GM18520 (cell line): ENCODE measurements around the gene ANKRD53.
"Not testable (repeated sequence)": the region's sequence is repeated elsewhere in the genome, so short reads cannot be mapped to it uniquely, and the experiment has no call there.

ENCODE experiments used
- ATAC-seq: cut with Tn5 transposase; IDR thresholded peaks from one replicate; pipeline ENCODE4 v1.9.1; 2021; ENCODE audit not compliant: unreplicated experiment

ANKRD53 gene

DNA sequence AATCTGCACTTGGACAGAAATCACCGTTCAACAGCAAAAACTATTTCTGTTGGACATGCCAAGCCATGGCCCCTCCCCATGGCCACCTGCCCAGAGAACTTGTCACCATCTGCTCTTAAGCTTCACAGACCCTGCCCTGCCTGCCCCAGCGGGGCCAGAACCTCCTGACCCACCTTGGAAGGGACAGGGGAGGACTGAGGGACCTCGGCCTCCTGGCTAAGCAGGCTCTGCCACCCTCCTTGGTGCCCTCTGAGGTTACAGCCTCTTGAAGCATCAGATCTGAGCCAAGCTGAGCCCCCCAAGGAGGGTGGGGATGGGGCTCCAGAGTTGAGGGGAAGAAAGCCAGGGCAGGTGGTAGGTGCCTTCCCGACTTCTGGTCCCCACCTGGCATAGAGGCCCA is 9.7 kb downstream of the ANKRD53 start:
- no peak for ATAC-seq

- ATAC-seq = no peak
Observed at GRCh38 chr2:70988726-70989648, 10.6 kb downstream of the ANKRD53 start.

- ATAC-seq = no peak
Observed at GRCh38 chr2:70990216-70990615, 11.8 kb downstream of the ANKRD53 start.

DNA sequence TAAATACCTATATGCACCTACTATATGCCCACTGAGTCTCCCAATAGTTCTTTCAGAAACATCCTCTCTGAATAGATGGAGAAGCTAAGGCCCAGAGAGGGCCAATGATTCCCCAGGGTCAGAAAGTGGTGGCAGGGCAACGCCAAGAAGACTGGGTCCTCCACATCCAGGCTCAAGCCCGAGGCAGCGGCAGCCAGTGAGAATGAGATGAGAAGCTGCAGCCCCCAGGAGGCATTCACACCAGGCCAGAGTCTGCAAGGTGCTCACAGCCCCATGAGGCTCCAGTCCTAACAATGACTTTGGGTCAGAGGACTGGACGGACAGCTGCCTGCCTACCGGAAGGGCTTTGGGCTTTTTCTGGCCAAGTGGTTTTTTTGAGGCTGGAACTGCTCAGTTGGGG is 12.7 kb downstream of the ANKRD53 start:
- ATAC-seq = no peak

- ATAC-seq = no peak
Observed at GRCh38 chr2:70991742-70992141, 13.3 kb downstream of the ANKRD53 start.

GRCh38 chr2:70992945-70993853 is 14.8 kb downstream of the ANKRD53 start:
- no peak for ATAC-seq

GRCh38 chr2:70994009-70994698 is 15.7 kb downstream of the ANKRD53 start:
- ATAC-seq = no peak

- ATAC-seq = peak; percentile 94
Observed at GRCh38 chr2:70994699-70995425, 16.4 kb downstream of the ANKRD53 start, which contains the start of gene TEX261. Gene TEX261, minus strand, starts transcription at chr2:70994873. Its CDS starts 116 bp downstream, at chr2:70994757.

DNA sequence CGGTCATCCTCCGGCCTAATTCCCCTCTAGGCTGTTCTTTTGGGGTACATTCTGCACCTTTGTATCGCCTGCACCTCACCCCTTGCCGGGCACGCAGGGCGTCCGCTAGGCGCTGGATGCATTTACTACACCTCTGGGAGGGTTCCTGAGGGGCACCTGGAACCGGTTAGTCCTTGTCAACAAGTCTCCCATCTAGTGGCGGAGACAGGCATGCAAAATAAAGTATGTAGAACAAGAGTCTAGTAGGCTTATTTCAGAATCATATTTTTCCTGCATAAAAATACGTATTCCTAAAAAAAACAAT is 16.9 kb downstream of the ANKRD53 start:
- ATAC-seq = no peak

DNA sequence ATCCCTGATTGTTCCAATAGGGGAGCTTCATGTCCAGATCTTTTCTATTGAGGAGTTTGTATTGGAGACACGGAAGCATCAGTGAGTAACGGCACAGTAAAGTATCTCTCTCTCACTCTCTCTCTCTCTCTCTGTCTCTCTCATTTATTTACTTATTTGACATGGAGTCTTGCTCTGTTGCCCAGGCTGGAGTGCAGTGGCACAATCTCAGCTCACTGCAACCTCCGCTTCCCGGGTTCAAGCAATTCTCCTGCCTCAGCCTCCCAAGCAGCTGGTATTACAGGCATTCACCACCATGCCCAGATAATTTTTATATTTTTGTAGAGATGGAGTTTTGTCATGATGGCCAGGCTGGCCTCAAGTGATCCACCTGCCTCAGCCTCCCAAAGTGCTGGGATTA is 20.5 kb downstream of the ANKRD53 start:
- not testable (repeated sequence) for ATAC-seq

GRCh38 chr2:70999362-70999761 is 20.9 kb downstream of the ANKRD53 start:
- no peak for ATAC-seq

- not testable (repeated sequence) for ATAC-seq
Observed at GRCh38 chr2:70999931-71000330, 21.5 kb downstream of the ANKRD53 start.

DNA sequence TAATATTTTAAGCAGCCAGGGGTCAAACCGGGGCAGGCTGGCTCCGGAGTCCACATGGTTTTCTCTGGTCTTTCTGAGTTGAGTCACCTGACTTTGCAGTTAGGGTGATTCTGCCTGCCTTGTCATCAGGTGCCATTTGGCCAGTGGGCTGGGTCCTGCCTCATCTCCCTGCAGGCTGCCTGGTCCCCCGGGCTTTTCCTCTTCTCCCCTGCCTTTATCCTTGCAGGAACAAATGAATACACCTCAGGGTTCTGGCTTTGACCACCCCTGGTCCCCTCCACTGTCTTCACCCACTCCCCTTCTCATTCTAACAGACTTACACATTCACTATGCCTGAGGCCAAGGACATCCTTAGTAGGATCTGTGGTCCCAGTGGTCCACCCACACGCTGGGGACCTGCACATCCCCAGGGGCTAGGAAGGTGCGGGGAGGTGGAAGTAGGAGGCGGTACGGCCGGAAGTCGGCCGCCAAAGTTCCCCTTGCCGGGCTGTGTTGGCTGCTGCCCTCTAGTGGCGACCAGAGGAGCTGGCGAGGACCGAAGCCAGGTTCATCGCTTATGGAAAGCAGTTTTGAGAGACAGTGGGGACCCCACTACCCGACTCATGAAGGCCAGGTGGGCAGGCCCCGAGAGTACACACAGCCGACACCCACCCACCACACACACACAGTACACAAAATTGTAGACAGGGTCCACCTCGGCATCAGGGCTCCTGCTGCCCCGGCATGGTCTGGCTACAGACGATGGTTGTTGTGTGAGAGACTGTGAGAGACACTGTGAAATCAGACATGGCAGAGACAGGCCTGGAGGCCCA is 22.6 kb downstream of the ANKRD53 start:
- ATAC-seq = peak; percentile 74

- no peak for ATAC-seq
Observed at GRCh38 chr2:71001592-71001927, 23.1 kb downstream of the ANKRD53 start.

- no peak for ATAC-seq
Observed at GRCh38 chr2:71001981-71002570, 23.6 kb downstream of the ANKRD53 start.

DNA sequence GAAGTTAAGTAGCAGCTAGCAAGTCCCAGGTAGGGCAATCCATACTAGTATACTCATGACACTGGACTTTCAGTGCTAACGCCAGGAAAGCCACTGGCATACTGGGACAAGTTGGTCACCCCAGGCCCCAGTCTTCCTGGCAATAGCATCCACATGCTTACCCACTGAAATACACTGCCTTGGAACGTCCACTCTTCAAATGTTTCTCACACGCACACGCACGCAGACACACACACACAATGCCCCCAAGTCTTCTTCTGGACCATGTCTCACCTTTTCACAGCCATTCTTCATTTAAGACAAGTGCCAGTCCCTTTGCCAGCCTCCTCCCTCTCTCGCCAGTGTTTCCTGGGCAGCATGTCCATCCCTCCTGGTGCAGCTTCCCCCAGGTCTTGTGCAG is 25.0 kb downstream of the ANKRD53 start:
- no peak for ATAC-seq

DNA sequence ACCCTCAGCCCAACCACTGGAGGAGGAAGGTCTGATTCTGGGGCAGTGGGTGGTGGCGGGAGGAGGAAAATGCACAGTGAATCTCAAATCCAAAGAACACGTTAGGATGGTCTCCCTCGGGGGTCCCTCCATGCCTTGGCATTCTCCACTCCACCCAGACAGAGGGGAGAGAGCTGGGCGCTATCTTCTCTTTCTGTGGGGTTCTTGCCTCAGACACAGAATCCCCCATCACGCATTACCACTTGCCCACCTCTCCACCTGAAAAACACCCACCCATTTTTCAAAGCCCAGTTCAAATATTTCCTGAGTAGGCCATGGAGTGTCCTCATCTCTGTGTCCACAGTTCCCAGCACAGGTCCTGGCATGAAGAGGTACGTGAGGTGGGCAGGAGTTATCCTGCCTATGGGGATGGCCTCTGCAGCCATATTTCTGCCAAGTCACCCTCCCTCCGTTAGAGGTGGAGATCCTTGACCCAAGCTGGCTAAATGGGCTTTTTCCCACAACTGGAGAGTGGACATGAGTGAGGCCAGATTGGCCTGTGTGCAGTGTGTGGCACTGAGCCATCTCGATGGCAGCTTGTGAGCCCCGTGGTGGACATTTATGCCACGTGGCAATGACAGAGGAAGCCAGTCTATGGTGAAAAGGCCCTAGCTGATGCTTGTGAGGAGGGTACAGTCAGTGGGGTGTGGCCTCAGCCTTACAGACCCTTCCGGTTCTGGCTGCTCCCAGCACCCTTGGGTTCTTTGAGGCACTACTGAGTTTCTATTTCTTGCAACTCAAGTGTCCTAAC is 25.7 kb downstream of the ANKRD53 start:
- ATAC-seq = no peak

DNA sequence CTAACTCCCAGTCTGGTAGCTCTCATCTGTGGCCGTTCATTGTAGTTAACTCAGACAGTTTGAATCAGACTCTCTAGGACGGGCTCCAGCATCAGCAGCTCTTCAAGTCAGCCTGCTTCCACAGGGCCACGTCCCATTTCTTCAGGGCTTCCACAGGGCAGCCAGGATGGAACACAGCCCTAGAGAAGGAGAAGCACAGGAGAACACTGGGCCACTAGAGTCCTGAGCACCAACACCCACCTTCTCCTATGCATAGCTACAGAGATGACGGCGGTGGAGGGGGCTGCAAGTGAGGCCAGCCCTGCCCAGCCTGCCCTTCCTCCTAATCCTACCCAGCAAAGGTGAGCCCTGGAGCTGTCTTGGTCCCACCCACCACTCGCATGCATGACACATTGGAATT is 26.4 kb downstream of the ANKRD53 start:
- no peak for ATAC-seq
